ENCODE measurements around the gene FNTB.
A peak's percentile ranks its signal among the peaks of the same experiment; 100 is the strongest.
"Not testable (repeated sequence)": the region's sequence is repeated elsewhere in the genome, so short reads cannot be mapped to it uniquely, and the experiment has no call there.

Gene FNTB

DNA sequence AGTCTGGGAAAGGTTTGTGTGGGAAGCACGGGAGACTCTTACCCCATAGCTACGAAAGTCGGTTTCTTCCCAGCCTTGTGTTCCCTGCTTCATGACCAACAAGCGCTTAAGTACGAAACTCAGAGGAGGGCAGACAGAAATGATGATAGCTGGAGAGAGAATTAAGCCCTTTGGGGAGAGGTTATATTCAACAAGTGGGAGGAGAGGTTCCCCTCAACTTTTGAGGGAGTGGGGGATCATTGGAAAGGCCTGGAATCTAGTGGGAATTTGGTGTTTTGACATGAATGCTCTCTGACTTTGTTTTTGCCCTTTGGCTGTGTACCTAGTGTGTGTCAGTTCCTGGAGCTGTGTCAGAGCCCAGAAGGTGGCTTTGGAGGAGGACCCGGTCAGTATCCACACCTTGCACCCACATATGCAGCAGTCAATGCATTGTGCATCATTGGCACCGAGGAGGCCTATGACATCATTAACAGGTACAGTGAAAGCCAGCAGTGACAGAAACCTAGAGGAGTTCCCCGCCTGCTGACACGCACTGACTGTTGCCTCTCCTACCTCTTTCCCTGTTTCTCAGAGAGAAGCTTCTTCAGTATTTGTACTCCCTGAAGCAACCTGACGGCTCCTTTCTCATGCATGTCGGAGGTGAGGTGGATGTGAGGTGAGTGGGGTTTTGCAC lies 40.6 kb downstream of the FNTB start:
- H3K27ac ChIP-seq, result no peak overlapping the region
- no peak for DNase-seq (ENCODE audit: low spot score)
- H3K4me3 ChIP-seq, result no peak overlapping the region
- TF ChIP-seq, protein P1, sequence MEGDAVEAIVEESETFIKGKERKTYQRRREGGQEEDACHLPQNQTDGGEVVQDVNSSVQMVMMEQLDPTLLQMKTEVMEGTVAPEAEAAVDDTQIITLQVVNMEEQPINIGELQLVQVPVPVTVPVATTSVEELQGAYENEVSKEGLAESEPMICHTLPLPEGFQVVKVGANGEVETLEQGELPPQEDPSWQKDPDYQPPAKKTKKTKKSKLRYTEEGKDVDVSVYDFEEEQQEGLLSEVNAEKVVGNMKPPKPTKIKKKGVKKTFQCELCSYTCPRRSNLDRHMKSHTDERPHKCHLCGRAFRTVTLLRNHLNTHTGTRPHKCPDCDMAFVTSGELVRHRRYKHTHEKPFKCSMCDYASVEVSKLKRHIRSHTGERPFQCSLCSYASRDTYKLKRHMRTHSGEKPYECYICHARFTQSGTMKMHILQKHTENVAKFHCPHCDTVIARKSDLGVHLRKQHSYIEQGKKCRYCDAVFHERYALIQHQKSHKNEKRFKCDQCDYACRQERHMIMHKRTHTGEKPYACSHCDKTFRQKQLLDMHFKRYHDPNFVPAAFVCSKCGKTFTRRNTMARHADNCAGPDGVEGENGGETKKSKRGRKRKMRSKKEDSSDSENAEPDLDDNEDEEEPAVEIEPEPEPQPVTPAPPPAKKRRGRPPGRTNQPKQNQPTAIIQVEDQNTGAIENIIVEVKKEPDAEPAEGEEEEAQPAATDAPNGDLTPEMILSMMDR (IDR thresholded peaks at IDR 0.05), result no peak

DNA sequence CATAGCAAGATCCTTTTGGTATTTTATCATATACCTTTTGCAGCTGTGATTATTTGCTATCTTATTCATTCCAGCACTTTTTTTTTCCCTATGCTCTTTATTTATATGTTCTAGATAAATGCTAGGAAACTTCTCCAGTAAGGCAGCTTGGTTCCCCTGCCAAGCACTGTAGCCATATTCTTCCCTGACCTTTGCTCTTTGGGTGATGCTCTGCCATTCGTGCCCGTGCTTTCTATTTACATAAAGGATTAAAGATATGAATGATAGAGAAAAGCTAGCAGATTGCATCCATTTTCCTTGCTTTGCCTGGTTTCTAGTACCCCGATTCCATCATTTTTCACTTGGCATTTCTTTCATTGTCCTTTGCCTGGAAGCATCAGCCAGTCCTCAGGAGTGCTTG lies 42.2 kb downstream of the FNTB start:
- H3K27ac ChIP-seq, result no peak overlapping the region
- DNase-seq (ENCODE audit: low spot score), result no peak
- H3K4me3 ChIP-seq, result no peak overlapping the region
- TF ChIP-seq, protein P1 (IDR thresholded peaks at IDR 0.05), result no peak

DNA sequence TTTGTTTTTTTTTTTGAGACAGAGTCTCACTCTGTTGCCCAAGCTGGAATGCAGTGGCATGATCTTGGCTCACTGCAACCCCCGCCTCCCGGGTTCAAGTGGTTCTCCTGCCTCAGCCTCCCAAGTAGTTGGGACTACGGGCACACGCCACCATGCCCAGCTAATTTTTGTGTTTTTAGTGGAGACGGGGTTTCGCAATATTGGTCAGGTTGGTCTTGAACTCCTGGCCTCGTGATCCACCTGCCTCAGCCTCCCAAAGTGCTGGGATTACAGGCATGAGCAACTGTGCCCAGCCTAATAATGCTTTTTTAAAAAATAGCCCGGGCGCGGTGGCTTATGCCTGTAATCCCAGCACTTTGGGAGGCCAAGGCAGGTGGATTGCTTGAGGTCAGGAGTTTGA lies 44.6 kb downstream of the FNTB start:
- not testable (repeated sequence) for DNase-seq (ENCODE audit: low spot score); H3K4me3 ChIP-seq; H3K27ac ChIP-seq

DNA sequence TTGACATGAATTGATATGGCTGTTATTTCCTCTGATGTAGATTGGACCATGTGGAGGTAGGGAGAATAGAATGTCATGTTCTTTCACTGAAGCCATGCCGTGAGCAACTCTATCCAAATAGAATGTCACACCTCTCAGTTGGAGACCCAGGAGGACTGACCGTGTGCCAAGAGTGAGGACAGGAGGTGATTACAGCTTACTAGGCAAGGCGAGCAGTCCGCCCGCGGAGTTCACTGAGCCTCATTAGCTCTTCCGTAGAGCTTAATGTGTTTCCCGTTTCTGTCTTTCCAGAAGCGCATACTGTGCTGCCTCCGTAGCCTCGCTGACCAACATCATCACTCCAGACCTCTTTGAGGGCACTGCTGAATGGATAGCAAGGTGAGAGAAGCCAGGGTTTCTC lies 45.6 kb downstream of the FNTB start:
- DNase-seq (ENCODE audit: low spot score), result no peak
- no peak overlapping the region for H3K4me3 ChIP-seq
- TF ChIP-seq, protein P1 (IDR thresholded peaks at IDR 0.05), result no peak
- no peak overlapping the region for H3K27ac ChIP-seq

DNA sequence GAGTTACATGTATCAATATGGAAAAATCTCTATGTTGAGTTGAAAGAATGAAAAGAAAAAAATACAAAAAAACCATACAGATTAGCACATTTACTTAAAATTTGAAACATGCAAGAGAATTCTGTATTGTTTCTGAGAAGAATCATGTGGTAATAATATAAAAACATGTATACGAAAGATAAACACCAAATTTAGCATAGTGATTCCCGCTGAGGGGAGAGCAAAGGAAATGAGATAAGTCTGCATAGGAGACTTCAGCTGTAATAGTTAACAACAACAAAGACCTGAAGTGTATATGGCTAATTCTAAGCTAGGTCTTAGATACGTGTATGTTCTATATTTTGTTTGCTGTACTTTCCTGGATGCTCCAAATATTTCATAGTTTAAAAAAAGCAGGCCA lies 46.5 kb downstream of the FNTB start:
- TF ChIP-seq, protein P1 (IDR thresholded peaks at IDR 0.05), result no peak
- Histone ChIP-seq H3K4me3 (no peak overlapping the region), H3K27ac (no peak overlapping the region)
- DNase-seq (ENCODE audit: low spot score), result no peak

DNA sequence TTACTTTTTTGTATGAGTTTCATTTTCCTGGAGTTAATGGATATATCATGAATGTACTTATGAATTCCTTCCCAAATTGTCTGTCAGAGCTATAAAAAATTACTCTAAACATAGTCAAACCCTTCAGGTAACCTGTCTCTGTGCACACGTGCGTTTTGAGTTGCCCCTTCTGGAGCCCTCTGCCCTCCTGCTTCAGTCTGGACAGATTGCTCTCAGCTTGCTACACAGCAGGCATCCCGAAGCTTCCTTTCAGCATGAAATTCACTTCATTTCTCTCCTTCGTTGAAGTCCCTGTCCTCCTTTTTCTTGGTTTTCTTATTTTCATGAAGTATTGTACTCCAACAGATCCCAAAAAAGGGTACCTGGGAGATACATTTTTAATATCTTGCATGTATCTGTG lies 47.3 kb downstream of the FNTB start:
- DNase-seq (ENCODE audit: low spot score), result no peak
- Histone ChIP-seq H3K4me3 (no peak overlapping the region), H3K27ac (no peak overlapping the region)
- TF ChIP-seq, protein P1 (IDR thresholded peaks at IDR 0.05), result no peak

DNA sequence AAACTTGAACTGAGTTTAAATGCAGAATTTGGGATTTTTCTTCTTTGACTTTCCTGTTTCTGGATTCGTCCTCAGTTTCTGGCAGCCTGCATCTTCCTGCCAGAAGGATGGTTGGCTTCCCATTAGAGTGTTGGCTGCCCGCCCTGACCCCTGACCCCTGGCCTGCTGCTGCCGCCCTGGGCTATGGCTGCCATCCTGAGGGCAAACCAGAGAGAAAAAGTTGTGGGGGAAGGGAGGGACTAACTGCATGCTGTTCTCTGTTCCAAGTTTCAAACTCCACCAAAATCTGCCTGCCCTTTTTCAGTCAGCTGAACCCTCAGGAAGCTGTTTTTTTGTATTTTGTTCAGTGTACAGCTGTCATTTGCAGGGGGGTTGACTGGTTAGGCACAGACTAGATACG lies 48.4 kb downstream of the FNTB start:
- Histone ChIP-seq H3K27ac (peak overlapping the region; percentile 42 to 63), H3K4me3 (peak overlapping the region; percentile 6)
- no peak for DNase-seq (ENCODE audit: low spot score)
- TF ChIP-seq, protein P1 (IDR thresholded peaks at IDR 0.05), result no peak

Measured in coronary artery (tissue), 2 donors.